ENCODE results near the gene RBM33. TPM values are rescaled to one million over a fixed set of nuclear protein-coding genes. Genes with fewer than 3 reads are reported as not detected.

Gene RBM33
- total RNA-seq, 1 experiment from 2014 or later: 34.4 TPM

GRCh38 chr7:155769701-155770100 lies 125.2 kb downstream of the RBM33 start:
- H3K4me3 ChIP-seq (ENCODE audit: low read length): no peak overlapping the region
- 0 out of 2 replicates have a peak, but pooled peaks cover 17% of the 10 kb centered on the region for H4K20me1 ChIP-seq (ENCODE audit: insufficient read depth, low read depth, low read length)
- no peaks in the 10 kb centered on the region for H3K4me1 ChIP-seq (ENCODE audit: low read length)
- no peaks in the 10 kb centered on the region for H3K9me2 ChIP-seq (replicated peaks; ENCODE audit: insufficient read depth, low read length)
- H3K4me2 ChIP-seq (ENCODE audit: low read depth, low read length, poor library complexity, severe bottlenecking): no peak overlapping the region
- no peak overlapping the region for H2AFZ ChIP-seq (ENCODE audit: low read length)
- H3K9me3 ChIP-seq (ENCODE audit: low read length): no peaks in the 10 kb centered on the region
- H3K79me2 ChIP-seq (ENCODE audit: low read length): peaks cover 18% of the 10 kb centered on the region
- no peak for DNase-seq
- H3K9ac ChIP-seq (ENCODE audit: low read length): no peak overlapping the region
- H3K27me3 ChIP-seq (ENCODE audit: low read length): no peaks in the 10 kb centered on the region
- no peak overlapping the region for H3K27ac ChIP-seq (ENCODE audit: low read length)
- peaks cover 24% of the 10 kb centered on the region for H3K36me3 ChIP-seq (ENCODE audit: insufficient read depth, low read length)

GRCh38 chr7:155770241-155770640 lies 125.8 kb downstream of the RBM33 start:
- Histone ChIP-seq H4K20me1 (ENCODE audit: insufficient read depth, low read depth, low read length) (0 out of 2 replicates have a peak, but pooled peaks cover 17% of the 10 kb centered on the region), H3K79me2 (ENCODE audit: low read length) (peaks cover 16% of the 10 kb centered on the region), H3K4me2 (ENCODE audit: low read depth, low read length, poor library complexity, severe bottlenecking) (no peak overlapping the region), H3K9ac (ENCODE audit: low read length) (no peak overlapping the region), H3K27ac (ENCODE audit: low read length) (no peak overlapping the region), H3K27me3 (ENCODE audit: low read length) (no peaks in the 10 kb centered on the region), H3K4me1 (ENCODE audit: low read length) (no peaks in the 10 kb centered on the region), H3K36me3 (ENCODE audit: insufficient read depth, low read length) (peaks cover 29% of the 10 kb centered on the region), H2AFZ (ENCODE audit: low read length) (no peak overlapping the region), H3K9me2 (replicated peaks; ENCODE audit: insufficient read depth, low read length) (no peaks in the 10 kb centered on the region), H3K9me3 (ENCODE audit: low read length) (no peaks in the 10 kb centered on the region), H3K4me3 (ENCODE audit: low read length) (no peak overlapping the region)
- no peak for DNase-seq

GRCh38 chr7:155773531-155773930 lies 129.1 kb downstream of the RBM33 start:
- H3K4me3 ChIP-seq (ENCODE audit: low read length): no peak overlapping the region
- no peak for DNase-seq
- H4K20me1 ChIP-seq (ENCODE audit: insufficient read depth, low read depth, low read length): peaks cover 12% of the 10 kb centered on the region; the same call in 1 of the 2 replicates
- no peak overlapping the region for H3K4me2 ChIP-seq (ENCODE audit: low read depth, low read length, poor library complexity, severe bottlenecking)
- H3K4me1 ChIP-seq (ENCODE audit: low read length): no peaks in the 10 kb centered on the region
- H3K79me2 ChIP-seq (ENCODE audit: low read length): peaks cover 16% of the 10 kb centered on the region
- no peaks in the 10 kb centered on the region for H3K9me2 ChIP-seq (replicated peaks; ENCODE audit: insufficient read depth, low read length)
- H3K9ac ChIP-seq (ENCODE audit: low read length): no peak overlapping the region
- no peak overlapping the region for H3K27ac ChIP-seq (ENCODE audit: low read length)
- no peaks in the 10 kb centered on the region for H3K27me3 ChIP-seq (ENCODE audit: low read length)
- H3K36me3 ChIP-seq (ENCODE audit: insufficient read depth, low read length): peaks cover 42% of the 10 kb centered on the region; the same call in 1 of the 2 replicates
- H3K9me3 ChIP-seq (ENCODE audit: low read length): no peaks in the 10 kb centered on the region
- no peak overlapping the region for H2AFZ ChIP-seq (ENCODE audit: low read length)

GRCh38 chr7:155774947-155775346 lies 130.5 kb downstream of the RBM33 start:
- H4K20me1 ChIP-seq (ENCODE audit: insufficient read depth, low read depth, low read length): peaks cover 6% of the 10 kb centered on the region; the same call in 1 of the 2 replicates
- no peak overlapping the region for H3K4me3 ChIP-seq (ENCODE audit: low read length)
- no peaks in the 10 kb centered on the region for H3K27me3 ChIP-seq (ENCODE audit: low read length)
- H3K4me2 ChIP-seq (ENCODE audit: low read depth, low read length, poor library complexity, severe bottlenecking): no peak overlapping the region
- H2AFZ ChIP-seq (ENCODE audit: low read length): no peak overlapping the region
- no peak overlapping the region for H3K9ac ChIP-seq (ENCODE audit: low read length)
- no peaks in the 10 kb centered on the region for H3K9me2 ChIP-seq (replicated peaks; ENCODE audit: insufficient read depth, low read length)
- 0 out of 2 replicates have a peak, but pooled peaks cover 3% of the 10 kb centered on the region for H3K79me2 ChIP-seq (ENCODE audit: low read length)
- peaks cover 34% of the 10 kb centered on the region; the same call in 1 of the 2 replicates for H3K36me3 ChIP-seq (ENCODE audit: insufficient read depth, low read length)
- H3K4me1 ChIP-seq (ENCODE audit: low read length): no peaks in the 10 kb centered on the region
- H3K9me3 ChIP-seq (ENCODE audit: low read length): no peaks in the 10 kb centered on the region
- no peak for DNase-seq
- no peak overlapping the region for H3K27ac ChIP-seq (ENCODE audit: low read length)

- no peaks in the 10 kb centered on the region for H3K27me3 ChIP-seq (ENCODE audit: low read length)
- no peaks in the 10 kb centered on the region for H3K9me3 ChIP-seq (ENCODE audit: low read length)
- H4K20me1 ChIP-seq (ENCODE audit: insufficient read depth, low read depth, low read length): peaks cover 6% of the 10 kb centered on the region; the same call in 1 of the 2 replicates
- H3K4me3 ChIP-seq (ENCODE audit: low read length): no peak overlapping the region
- no peak overlapping the region for H2AFZ ChIP-seq (ENCODE audit: low read length)
- H3K9me2 ChIP-seq (replicated peaks; ENCODE audit: insufficient read depth, low read length): no peaks in the 10 kb centered on the region
- H3K36me3 ChIP-seq (ENCODE audit: insufficient read depth, low read length): peaks cover 34% of the 10 kb centered on the region; the same call in 1 of the 2 replicates
- no peaks in the 10 kb centered on the region for H3K4me1 ChIP-seq (ENCODE audit: low read length)
- 0 out of 2 replicates have a peak, but pooled peaks cover 3% of the 10 kb centered on the region for H3K79me2 ChIP-seq (ENCODE audit: low read length)
- H3K9ac ChIP-seq (ENCODE audit: low read length): no peak overlapping the region
- no peak overlapping the region for H3K4me2 ChIP-seq (ENCODE audit: low read depth, low read length, poor library complexity, severe bottlenecking)
- no peak overlapping the region for H3K27ac ChIP-seq (ENCODE audit: low read length)
- DNase-seq: no peak
These were observed 131.2 kb downstream of the RBM33 start for GRCh38 chr7:155775691-155776090.

GRCh38 chr7:155776606-155777005 lies 132.1 kb downstream of the RBM33 start:
- no peak for DNase-seq
- Histone ChIP-seq H3K79me2 (ENCODE audit: low read length) (no peaks in the 10 kb centered on the region), H2AFZ (ENCODE audit: low read length) (no peak overlapping the region), H3K9me3 (ENCODE audit: low read length) (no peaks in the 10 kb centered on the region), H3K9ac (ENCODE audit: low read length) (no peak overlapping the region), H3K4me1 (ENCODE audit: low read length) (no peaks in the 10 kb centered on the region), H3K4me3 (ENCODE audit: low read length) (no peak overlapping the region), H3K27me3 (ENCODE audit: low read length) (no peaks in the 10 kb centered on the region), H3K9me2 (replicated peaks; ENCODE audit: insufficient read depth, low read length) (no peaks in the 10 kb centered on the region), H3K36me3 (ENCODE audit: insufficient read depth, low read length) (peaks cover 35% of the 10 kb centered on the region; the same call in 1 of the 2 replicates), H3K27ac (ENCODE audit: low read length) (no peak overlapping the region), H4K20me1 (ENCODE audit: insufficient read depth, low read depth, low read length) (peaks cover 6% of the 10 kb centered on the region; the same call in 1 of the 2 replicates), H3K4me2 (ENCODE audit: low read depth, low read length, poor library complexity, severe bottlenecking) (no peak overlapping the region)

GRCh38 chr7:155778349-155778748 lies 133.9 kb downstream of the RBM33 start:
- Histone ChIP-seq H3K4me3 (ENCODE audit: low read length) (no peak overlapping the region), H2AFZ (ENCODE audit: low read length) (no peak overlapping the region), H3K9ac (ENCODE audit: low read length) (no peak overlapping the region), H3K4me2 (ENCODE audit: low read depth, low read length, poor library complexity, severe bottlenecking) (no peak overlapping the region), H3K9me3 (ENCODE audit: low read length) (no peaks in the 10 kb centered on the region), H3K79me2 (ENCODE audit: low read length) (no peaks in the 10 kb centered on the region), H3K9me2 (replicated peaks; ENCODE audit: insufficient read depth, low read length) (no peaks in the 10 kb centered on the region), H3K27ac (ENCODE audit: low read length) (no peak overlapping the region), H3K36me3 (ENCODE audit: insufficient read depth, low read length) (peaks cover 28% of the 10 kb centered on the region), H4K20me1 (ENCODE audit: insufficient read depth, low read depth, low read length) (no peaks in the 10 kb centered on the region; the same call in 1 of the 2 replicates), H3K27me3 (ENCODE audit: low read length) (no peaks in the 10 kb centered on the region), H3K4me1 (ENCODE audit: low read length) (no peaks in the 10 kb centered on the region)
- no peak for DNase-seq

GRCh38 chr7:155780884-155781283 lies 136.4 kb downstream of the RBM33 start:
- no peaks in the 10 kb centered on the region; the same call in 1 of the 2 replicates for H4K20me1 ChIP-seq (ENCODE audit: insufficient read depth, low read depth, low read length)
- H3K9ac ChIP-seq (ENCODE audit: low read length): no peak overlapping the region
- no peak overlapping the region for H2AFZ ChIP-seq (ENCODE audit: low read length)
- H3K9me3 ChIP-seq (ENCODE audit: low read length): no peaks in the 10 kb centered on the region
- no peaks in the 10 kb centered on the region for H3K9me2 ChIP-seq (replicated peaks; ENCODE audit: insufficient read depth, low read length)
- H3K79me2 ChIP-seq (ENCODE audit: low read length): no peaks in the 10 kb centered on the region
- DNase-seq: no peak
- H3K4me2 ChIP-seq (ENCODE audit: low read depth, low read length, poor library complexity, severe bottlenecking): no peak overlapping the region
- no peaks in the 10 kb centered on the region for H3K27me3 ChIP-seq (ENCODE audit: low read length)
- peaks cover 25% of the 10 kb centered on the region for H3K36me3 ChIP-seq (ENCODE audit: insufficient read depth, low read length)
- H3K4me1 ChIP-seq (ENCODE audit: low read length): no peaks in the 10 kb centered on the region
- H3K27ac ChIP-seq (ENCODE audit: low read length): no peak overlapping the region
- no peak overlapping the region for H3K4me3 ChIP-seq (ENCODE audit: low read length)
